BLaER1 (cell line): Measurements from ENCODE around the gene UTP14C.
"Not testable (repeated sequence)": the region's sequence is repeated elsewhere in the genome, so short reads cannot be mapped to it uniquely, and the experiment has no call there.

ENCODE experiments used
- H3K27ac ChIP-seq: shearing (Covaris generic); formaldehyde crosslinking; 2 replicates; pipeline ENCODE4 v1.8.1; 2022
- H3K27me3 ChIP-seq: shearing (Covaris generic); formaldehyde crosslinking; 2 replicates; pipeline ENCODE4 v1.8.1; 2022
- H3K36me3 ChIP-seq: shearing (Covaris generic); formaldehyde crosslinking; 2 replicates; pipeline ENCODE4 v1.8.1; 2022
- H3K4me1 ChIP-seq: shearing (Covaris generic); formaldehyde crosslinking; 2 replicates; pipeline ENCODE4 v1.8.1; 2022
- H3K4me2 ChIP-seq: shearing (Covaris generic); formaldehyde crosslinking; 2 replicates; pipeline ENCODE4 v1.8.1; 2022
- H3K4me3 ChIP-seq: shearing (Covaris generic); formaldehyde crosslinking; 2 replicates; pipeline ENCODE4 v1.8.1; 2022
- H3K9ac ChIP-seq: shearing (Covaris generic); formaldehyde crosslinking; 2 replicates; pipeline ENCODE4 v1.8.1; 2022
- H3K9me3 ChIP-seq: shearing (Covaris generic); formaldehyde crosslinking; 2 replicates; pipeline ENCODE4 v1.8.1; 2022
- H4K20me1 ChIP-seq: shearing (Covaris generic); formaldehyde crosslinking; 2 replicates; pipeline ENCODE4 v1.8.1; 2022
- Cebpa-rat ChIP-seq: shearing (Covaris generic); IDR thresholded peaks from 2 replicates; pipeline ENCODE4 v1.8.1; 2022

UTP14C gene

DNA sequence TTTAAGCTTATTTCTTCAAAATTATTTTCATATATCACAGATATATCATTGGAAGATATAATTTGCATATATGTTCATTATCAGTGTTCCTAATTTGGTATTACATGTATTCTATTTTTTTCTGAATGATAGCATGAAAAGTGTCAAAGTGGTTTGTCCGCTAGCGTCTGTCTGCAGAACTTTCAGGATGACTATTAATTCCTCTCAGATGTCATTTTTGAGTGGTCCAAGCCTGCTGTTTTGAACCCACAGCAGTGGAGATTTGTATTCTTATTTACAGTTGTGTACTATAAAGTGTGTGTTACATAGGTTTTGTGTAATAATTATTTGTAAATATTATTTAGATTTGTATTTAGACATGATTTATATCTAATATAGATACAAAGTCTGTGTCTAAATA lies 8.5 kb downstream of the UTP14C start:
- H4K20me1 ChIP-seq = 0 out of 2 replicates have a peak, but pooled peaks cover 11% of the 10 kb centered on the region
- no peak overlapping the region for H3K4me3 ChIP-seq
- no peaks in the 10 kb centered on the region for H3K9me3 ChIP-seq
- TF ChIP-seq Cebpa-rat = no peak
- H3K27me3 ChIP-seq = no peaks in the 10 kb centered on the region
- no peak overlapping the region for H3K4me2 ChIP-seq
- peaks cover 31% of the 10 kb centered on the region for H3K36me3 ChIP-seq
- H3K9ac ChIP-seq = no peak overlapping the region
- H3K4me1 ChIP-seq = no peaks in the 10 kb centered on the region
- no peak overlapping the region for H3K27ac ChIP-seq

DNA sequence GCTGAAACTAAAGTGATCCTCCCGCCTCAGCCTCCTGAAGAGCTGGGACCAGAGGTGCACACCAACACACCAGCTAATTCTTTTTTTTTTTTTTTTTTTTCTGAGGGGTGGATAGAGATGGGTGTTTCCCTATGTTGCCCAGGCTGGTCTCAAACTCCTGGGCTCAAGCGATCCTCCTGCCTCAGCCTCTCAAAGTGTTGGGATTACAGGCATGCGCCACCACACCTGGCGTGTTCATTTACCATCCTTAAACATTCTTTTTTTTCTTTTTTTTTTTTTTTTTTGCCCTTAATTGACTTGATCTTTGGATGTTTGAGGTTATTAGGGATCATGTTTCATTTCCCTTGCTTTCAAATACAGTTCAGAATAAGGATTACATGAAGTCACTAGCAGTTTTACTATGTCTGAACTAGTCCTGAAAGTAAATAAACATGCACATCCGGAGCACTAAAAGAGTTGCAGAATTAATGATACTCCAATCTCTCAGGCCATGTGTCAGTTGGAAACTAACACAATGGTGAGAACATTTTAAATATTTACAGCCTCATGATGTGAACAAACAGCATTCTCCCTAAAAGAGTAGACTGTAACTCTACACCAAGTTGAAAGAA lies 10.2 kb downstream of the UTP14C start:
- Histone ChIP-seq H3K27me3 (no peaks in the 10 kb centered on the region), H3K4me2 (no peak overlapping the region), H3K27ac (no peak overlapping the region), H3K9me3 (no peaks in the 10 kb centered on the region), H3K9ac (no peak overlapping the region), H3K4me3 (no peak overlapping the region), H4K20me1 (0 out of 2 replicates have a peak, but pooled peaks cover 11% of the 10 kb centered on the region), H3K4me1 (no peaks in the 10 kb centered on the region), H3K36me3 (peaks cover 14% of the 10 kb centered on the region)
- TF ChIP-seq Cebpa-rat = no peak

DNA sequence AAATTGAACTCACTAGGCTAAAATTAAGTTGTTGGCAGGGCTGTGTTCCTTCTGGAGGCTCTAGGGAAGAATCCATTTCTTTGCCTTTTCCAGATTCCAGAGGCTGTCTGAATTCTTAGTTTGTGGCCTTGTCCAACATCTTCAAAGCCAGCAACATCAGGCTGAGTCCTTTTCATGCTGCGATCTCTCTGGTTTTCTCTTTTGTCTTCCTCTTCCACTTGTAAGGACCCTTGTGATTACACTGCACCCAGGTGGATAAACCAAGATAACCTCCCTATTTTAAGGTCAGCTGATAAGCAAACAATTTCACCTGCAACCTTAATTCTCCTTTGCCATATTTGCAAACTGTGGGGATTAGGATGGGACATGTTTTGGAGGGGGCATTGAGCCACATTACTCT lies 11.5 kb downstream of the UTP14C start:
- TF ChIP-seq Cebpa-rat = no peak
- Histone ChIP-seq H3K9me3 (no peaks in the 10 kb centered on the region), H3K27me3 (no peaks in the 10 kb centered on the region), H3K27ac (no peak overlapping the region), H3K4me1 (no peaks in the 10 kb centered on the region), H3K4me3 (no peak overlapping the region), H4K20me1 (0 out of 2 replicates have a peak, but pooled peaks cover 11% of the 10 kb centered on the region), H3K36me3 (peaks cover 1% of the 10 kb centered on the region; the same call in 1 of the 2 replicates), H3K9ac (no peak overlapping the region), H3K4me2 (no peak overlapping the region)

DNA sequence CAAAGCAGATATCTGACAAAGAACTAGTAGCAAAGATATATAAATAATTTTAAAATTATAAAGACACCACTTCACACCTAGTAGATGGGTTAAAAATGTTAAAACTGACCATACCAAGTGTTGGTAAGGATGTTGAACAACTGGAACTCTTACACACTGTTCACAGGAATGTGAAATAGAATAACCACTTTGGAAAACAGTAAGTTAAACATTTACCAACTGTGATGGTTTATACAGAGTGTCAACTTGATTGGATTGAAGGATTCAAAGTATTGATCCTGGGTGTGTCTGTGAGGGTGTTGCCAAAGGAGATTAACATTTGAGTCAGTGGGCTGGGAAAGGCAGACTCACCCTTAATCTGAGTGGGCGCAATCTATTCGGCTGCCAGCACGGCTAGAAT lies 19.2 kb downstream of the UTP14C start:
- H3K27me3 ChIP-seq = no peaks in the 10 kb centered on the region
- H4K20me1 ChIP-seq = no peaks in the 10 kb centered on the region
- no peaks in the 10 kb centered on the region for H3K9me3 ChIP-seq
- H3K4me1 ChIP-seq = no peaks in the 10 kb centered on the region
- H3K9ac ChIP-seq = no peak overlapping the region
- no peak overlapping the region for H3K4me3 ChIP-seq
- no peak overlapping the region for H3K4me2 ChIP-seq
- TF ChIP-seq Cebpa-rat = no peak
- H3K36me3 ChIP-seq = no peaks in the 10 kb centered on the region
- no peak overlapping the region for H3K27ac ChIP-seq

DNA sequence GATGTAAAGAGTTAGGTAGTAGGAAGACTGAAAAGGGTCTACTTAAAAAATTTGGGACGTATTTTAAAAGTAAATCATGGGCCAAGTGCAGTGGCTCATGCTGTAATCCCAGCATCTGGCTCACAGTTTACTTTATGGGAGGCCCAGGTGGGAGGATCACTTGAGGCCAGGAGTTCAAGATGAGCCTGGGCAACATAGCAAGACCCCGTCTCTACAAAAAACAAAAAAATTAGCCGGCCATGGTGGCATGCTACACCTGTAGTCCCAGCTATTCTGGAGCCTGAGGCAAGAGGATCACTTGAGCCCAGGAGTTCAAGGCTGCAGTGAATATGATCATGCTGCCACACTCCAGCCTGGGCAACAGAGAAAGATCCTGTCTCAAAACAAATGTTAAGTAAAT lies 23.0 kb downstream of the UTP14C start:
- Histone ChIP-seq H3K4me2 (no peak overlapping the region), H3K36me3 (no peaks in the 10 kb centered on the region), H3K27me3 (no peaks in the 10 kb centered on the region), H3K27ac (no peak overlapping the region), H3K9me3 (no peaks in the 10 kb centered on the region), H3K9ac (no peak overlapping the region), H3K4me1 (no peaks in the 10 kb centered on the region), H3K4me3 (no peak overlapping the region), H4K20me1 (no peaks in the 10 kb centered on the region)
- no peak for TF ChIP-seq Cebpa-rat

DNA sequence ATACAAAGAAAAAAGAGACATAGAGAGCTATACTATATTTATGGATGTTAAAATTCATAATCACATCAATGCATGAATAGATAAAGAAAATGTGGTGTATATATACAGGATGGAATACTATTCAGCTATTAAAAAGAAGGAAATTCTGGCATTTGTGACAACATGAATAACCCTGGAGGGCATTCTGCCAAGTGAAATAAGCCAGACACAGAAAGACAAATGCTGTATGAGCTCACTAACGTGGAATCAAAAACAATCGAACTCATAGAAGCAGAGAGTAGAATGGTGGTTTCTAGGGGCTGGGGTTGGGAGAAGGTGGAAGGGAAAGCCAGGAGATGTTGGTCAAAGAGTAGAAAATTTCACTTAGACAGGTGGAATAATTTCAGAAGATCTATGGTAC lies 24.0 kb downstream of the UTP14C start:
- no peaks in the 10 kb centered on the region for H4K20me1 ChIP-seq

DNA sequence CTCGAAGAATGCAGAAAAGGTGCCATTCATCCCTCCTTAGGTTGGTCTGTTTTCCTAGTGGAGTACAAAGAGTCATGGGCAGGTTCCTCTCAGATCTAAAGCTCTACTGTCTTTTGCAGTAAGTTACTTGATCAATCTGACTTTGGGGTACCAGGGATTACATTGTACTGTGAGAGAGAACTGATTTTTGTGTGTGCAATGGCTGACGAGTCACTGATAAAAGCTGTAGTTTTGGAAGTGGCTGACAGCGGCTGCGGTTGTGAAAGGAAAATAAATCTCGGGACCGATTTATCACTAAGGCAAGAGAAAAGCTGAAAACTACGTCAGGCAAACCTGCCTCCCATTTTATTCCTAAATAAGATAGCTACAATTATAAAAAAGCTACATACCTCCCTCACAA lies 26.9 kb downstream of the UTP14C start:
- no peaks in the 10 kb centered on the region for H4K20me1 ChIP-seq
- no peaks in the 10 kb centered on the region for H3K9me3 ChIP-seq
- no peak overlapping the region for H3K9ac ChIP-seq
- H3K27ac ChIP-seq = no peak overlapping the region
- H3K27me3 ChIP-seq = no peaks in the 10 kb centered on the region
- no peaks in the 10 kb centered on the region for H3K4me1 ChIP-seq
- H3K4me3 ChIP-seq = no peak overlapping the region
- no peak overlapping the region for H3K4me2 ChIP-seq
- no peak for TF ChIP-seq Cebpa-rat
- H3K36me3 ChIP-seq = no peaks in the 10 kb centered on the region

More for the DNA sequence above, 24.0 kb downstream of the UTP14C start:
- no peak overlapping the region for H3K4me3 ChIP-seq
- H3K36me3 ChIP-seq = no peaks in the 10 kb centered on the region
- no peak overlapping the region for H3K4me2 ChIP-seq
- H3K9me3 ChIP-seq = no peaks in the 10 kb centered on the region
- H3K27me3 ChIP-seq = no peaks in the 10 kb centered on the region
- no peaks in the 10 kb centered on the region for H3K4me1 ChIP-seq
- TF ChIP-seq Cebpa-rat = no peak
- no peak overlapping the region for H3K27ac ChIP-seq
- no peak overlapping the region for H3K9ac ChIP-seq

DNA sequence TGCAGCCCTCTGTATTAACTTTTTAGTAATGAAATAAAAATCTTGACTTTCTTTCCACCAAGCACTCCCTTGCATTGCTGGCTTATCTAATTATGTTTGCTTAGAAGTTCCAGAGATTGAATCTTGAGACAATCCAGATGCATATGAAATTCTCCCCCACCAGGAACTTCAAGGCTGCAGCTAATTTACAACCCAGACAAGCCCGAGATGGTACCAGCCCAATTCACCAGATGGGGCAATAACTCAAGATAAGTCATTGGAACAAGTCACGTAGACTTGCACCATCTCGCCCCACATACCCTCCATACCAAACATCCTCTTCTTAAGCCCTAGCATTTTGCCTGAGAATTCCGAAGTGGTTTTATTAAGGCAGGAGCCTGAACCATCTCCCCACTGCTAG lies 29.0 kb downstream of the UTP14C start:
- TF ChIP-seq Cebpa-rat = no peak
- Histone ChIP-seq H3K9me3 (no peaks in the 10 kb centered on the region), H3K27me3 (no peaks in the 10 kb centered on the region), H3K4me1 (no peaks in the 10 kb centered on the region), H3K36me3 (no peaks in the 10 kb centered on the region), H4K20me1 (no peaks in the 10 kb centered on the region), H3K27ac (no peak overlapping the region), H3K9ac (no peak overlapping the region), H3K4me2 (no peak overlapping the region), H3K4me3 (no peak overlapping the region)

DNA sequence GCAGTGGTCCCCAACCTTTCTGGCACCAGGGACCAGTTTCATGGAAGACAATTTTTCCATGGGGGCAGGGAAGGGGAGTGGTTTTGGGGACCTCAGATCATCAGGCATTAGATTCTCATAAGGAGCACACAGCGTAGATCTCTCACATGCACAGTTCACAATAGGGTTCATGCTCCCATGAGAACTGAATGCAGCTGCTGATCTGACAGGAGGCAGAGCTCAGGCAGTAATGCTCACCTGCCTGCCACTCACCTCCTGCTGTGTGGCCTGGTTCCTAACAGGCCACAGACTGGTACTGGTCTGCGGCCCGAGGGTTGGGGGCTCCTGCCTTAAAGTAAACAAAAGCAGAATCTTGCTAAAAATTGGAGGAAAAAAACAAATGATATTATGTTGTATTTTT lies 36.6 kb downstream of the UTP14C start:
- H3K9me3 ChIP-seq = peaks cover 34% of the 10 kb centered on the region
- H3K36me3 ChIP-seq, H3K27me3 ChIP-seq, H3K4me2 ChIP-seq, H3K4me1 ChIP-seq, H4K20me1 ChIP-seq, H3K4me3 ChIP-seq, H3K9ac ChIP-seq, H3K27ac ChIP-seq: not testable (repeated sequence)

DNA sequence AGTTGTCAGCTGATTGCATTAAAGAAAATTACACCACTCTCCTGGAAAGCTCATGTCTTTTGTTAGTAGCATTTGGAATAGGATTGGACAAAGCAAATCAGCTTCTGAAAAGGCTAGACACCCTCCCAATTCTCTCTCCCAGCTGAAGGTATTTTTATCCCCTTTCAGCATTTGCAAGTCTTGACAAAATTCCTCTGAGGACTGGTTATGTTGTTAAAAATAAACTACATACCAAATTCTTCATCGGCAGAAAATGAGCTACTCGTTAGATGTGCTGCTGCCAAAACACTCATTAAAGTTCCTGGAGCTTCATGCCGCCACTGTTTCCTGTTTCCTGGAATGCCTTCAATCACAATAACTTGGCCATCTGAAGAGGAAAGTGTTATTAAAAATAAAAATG lies 37.1 kb downstream of the UTP14C start:
- Histone ChIP-seq H4K20me1 (no peaks in the 10 kb centered on the region), H3K27me3 (no peaks in the 10 kb centered on the region), H3K27ac (no peak overlapping the region), H3K9ac (no peak overlapping the region), H3K36me3 (no peaks in the 10 kb centered on the region), H3K4me1 (no peaks in the 10 kb centered on the region), H3K4me3 (no peak overlapping the region), H3K9me3 (peaks cover 39% of the 10 kb centered on the region), H3K4me2 (no peak overlapping the region)
- no peak for TF ChIP-seq Cebpa-rat

DNA sequence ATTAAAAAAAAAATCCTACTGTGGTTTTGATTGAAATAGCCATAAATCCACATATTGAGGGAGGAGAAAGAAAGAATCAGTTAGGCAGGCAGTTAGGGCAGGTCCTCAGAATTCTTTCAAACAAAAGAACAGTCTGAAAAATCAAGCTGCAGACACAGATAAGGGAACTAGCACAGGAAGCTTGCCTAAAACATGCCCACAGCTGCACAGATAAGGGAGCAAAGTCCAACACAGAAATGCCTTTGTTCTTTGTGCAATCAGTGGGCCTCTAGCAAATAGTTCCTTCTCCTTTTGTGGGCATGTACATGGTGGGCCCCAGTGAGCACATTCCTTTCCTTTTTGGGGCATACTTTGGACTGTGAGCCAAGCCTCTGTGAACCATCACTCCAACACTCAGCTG lies 42.7 kb downstream of the UTP14C start:
- H3K27ac ChIP-seq = no peak overlapping the region
- no peaks in the 10 kb centered on the region for H3K4me1 ChIP-seq
- no peak overlapping the region for H3K4me2 ChIP-seq
- no peaks in the 10 kb centered on the region for H4K20me1 ChIP-seq
- no peaks in the 10 kb centered on the region for H3K27me3 ChIP-seq
- H3K9me3 ChIP-seq = peaks cover 68% of the 10 kb centered on the region
- H3K36me3 ChIP-seq = no peaks in the 10 kb centered on the region
- no peak for TF ChIP-seq Cebpa-rat
- H3K9ac ChIP-seq = no peak overlapping the region
- no peak overlapping the region for H3K4me3 ChIP-seq
